ENCODE results near the gene FADS1.

FADS1 gene

GRCh38 chr11:61829806-61830205 lies 13.0 kb upstream of the FADS1 start:
- Histone ChIP-seq H3K9me3 (ENCODE audit: control insufficient read depth, low read length) (no peaks in the 10 kb centered on the region), H3K9ac (ENCODE audit: low read length) (no peak overlapping the region), H3K4me3 (ENCODE audit: low read length) (no peak overlapping the region), H3K27me3 (ENCODE audit: control insufficient read depth, insufficient read depth, low read length) (peaks cover 48% of the 10 kb centered on the region), H3K36me3 (ENCODE audit: control insufficient read depth, insufficient read depth, low read length) (no peaks in the 10 kb centered on the region), H3K4me1 (ENCODE audit: control insufficient read depth, insufficient read depth, low read length) (no peaks in the 10 kb centered on the region)

DNA sequence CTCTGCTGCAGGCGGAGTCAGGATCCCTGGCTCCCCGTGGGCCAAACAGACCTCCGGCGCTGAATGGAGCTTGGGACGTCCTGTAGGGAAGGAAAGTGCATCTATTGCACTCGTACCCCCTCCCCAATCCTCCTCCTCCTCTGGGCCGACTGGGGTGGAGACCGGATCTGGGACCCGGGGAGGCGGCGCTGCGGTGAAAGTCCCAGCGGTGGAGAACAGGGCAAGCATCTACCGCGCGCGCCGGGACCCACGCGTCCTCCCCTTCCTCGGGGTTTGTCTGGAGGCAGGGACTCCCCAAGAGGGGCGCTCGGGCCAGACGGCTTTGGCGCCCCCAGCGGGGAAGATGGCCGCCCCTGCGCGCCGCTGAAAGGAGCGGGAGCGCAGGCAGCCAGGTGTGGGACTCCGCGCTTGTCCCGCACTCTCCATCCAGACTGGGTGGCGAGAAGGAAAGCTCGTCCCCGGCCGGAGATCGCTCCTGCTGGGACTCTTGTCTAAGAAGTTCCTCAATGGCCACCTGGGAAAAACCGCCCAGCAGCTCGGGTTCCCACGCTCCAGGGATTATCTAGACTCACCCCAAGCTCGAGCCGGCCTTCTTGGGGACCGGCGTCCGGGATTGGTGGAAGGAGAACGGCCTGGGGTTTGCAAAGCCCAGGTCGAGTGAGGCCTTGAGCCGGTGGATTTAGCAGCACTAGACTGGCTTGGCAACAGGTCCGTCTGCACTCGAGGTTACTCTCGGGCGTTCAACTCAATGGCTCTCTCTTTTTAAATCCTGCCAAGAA lies 12.0 kb upstream of the FADS1 start:
- no peaks in the 10 kb centered on the region for H3K36me3 ChIP-seq (ENCODE audit: control insufficient read depth, insufficient read depth, low read length)
- no peaks in the 10 kb centered on the region for H3K4me1 ChIP-seq (ENCODE audit: control insufficient read depth, insufficient read depth, low read length)
- peak overlapping the region; percentile 34 for H3K9ac ChIP-seq (ENCODE audit: low read length)
- peaks cover 48% of the 10 kb centered on the region for H3K27me3 ChIP-seq (ENCODE audit: control insufficient read depth, insufficient read depth, low read length)
- no peak overlapping the region for H3K4me3 ChIP-seq (ENCODE audit: low read length)
- H3K9me3 ChIP-seq (ENCODE audit: control insufficient read depth, low read length), result no peaks in the 10 kb centered on the region

GRCh38 chr11:61828379-61828628 lies 11.5 kb upstream of the FADS1 start:
- Histone ChIP-seq H3K9me3 (ENCODE audit: control insufficient read depth, low read length) (no peaks in the 10 kb centered on the region), H3K27me3 (ENCODE audit: control insufficient read depth, insufficient read depth, low read length) (peaks cover 45% of the 10 kb centered on the region), H3K36me3 (ENCODE audit: control insufficient read depth, insufficient read depth, low read length) (no peaks in the 10 kb centered on the region), H3K4me1 (ENCODE audit: control insufficient read depth, insufficient read depth, low read length) (no peaks in the 10 kb centered on the region), H3K4me3 (ENCODE audit: low read length) (no peak overlapping the region), H3K9ac (ENCODE audit: low read length) (peak overlapping the region; percentile 34)

- no peaks in the 10 kb centered on the region for H3K36me3 ChIP-seq (ENCODE audit: control insufficient read depth, insufficient read depth, low read length)
- no peaks in the 10 kb centered on the region for H3K9me3 ChIP-seq (ENCODE audit: control insufficient read depth, low read length)
- peaks cover 45% of the 10 kb centered on the region for H3K27me3 ChIP-seq (ENCODE audit: control insufficient read depth, insufficient read depth, low read length)
- H3K4me3 ChIP-seq (ENCODE audit: low read length), result no peak within 1 kb of the TSS
- H3K4me1 ChIP-seq (ENCODE audit: control insufficient read depth, insufficient read depth, low read length), result no peaks in the 10 kb centered on the region
- peak within 1 kb of the TSS; percentile 34 for H3K9ac ChIP-seq (ENCODE audit: low read length)
These were observed 11.0 kb upstream of the FADS1 start, which contains the start of gene FADS2 for GRCh38 chr11:61827571-61828378. Gene FADS2, plus strand, starts transcription at chr11:61828300. Its CDS starts 91 bp downstream, at chr11:61828391.

GRCh38 chr11:61826930-61827570 lies 10.2 kb upstream of the FADS1 start:
- Histone ChIP-seq H3K4me3 (ENCODE audit: low read length) (no peak overlapping the region), H3K27me3 (ENCODE audit: control insufficient read depth, insufficient read depth, low read length) (peaks cover 45% of the 10 kb centered on the region), H3K36me3 (ENCODE audit: control insufficient read depth, insufficient read depth, low read length) (no peaks in the 10 kb centered on the region), H3K9ac (ENCODE audit: low read length) (peak overlapping the region; percentile 33), H3K9me3 (ENCODE audit: control insufficient read depth, low read length) (no peaks in the 10 kb centered on the region), H3K4me1 (ENCODE audit: control insufficient read depth, insufficient read depth, low read length) (no peaks in the 10 kb centered on the region)

- Histone ChIP-seq H3K9me3 (ENCODE audit: control insufficient read depth, low read length) (no peaks in the 10 kb centered on the region), H3K9ac (ENCODE audit: low read length) (no peak overlapping the region), H3K27me3 (ENCODE audit: control insufficient read depth, insufficient read depth, low read length) (peaks cover 24% of the 10 kb centered on the region), H3K4me3 (ENCODE audit: low read length) (no peak overlapping the region), H3K4me1 (ENCODE audit: control insufficient read depth, insufficient read depth, low read length) (peaks cover 13% of the 10 kb centered on the region), H3K36me3 (ENCODE audit: control insufficient read depth, insufficient read depth, low read length) (no peaks in the 10 kb centered on the region)
These were observed 3.4 kb upstream of the FADS1 start for GRCh38 chr11:61820174-61820573.

DNA sequence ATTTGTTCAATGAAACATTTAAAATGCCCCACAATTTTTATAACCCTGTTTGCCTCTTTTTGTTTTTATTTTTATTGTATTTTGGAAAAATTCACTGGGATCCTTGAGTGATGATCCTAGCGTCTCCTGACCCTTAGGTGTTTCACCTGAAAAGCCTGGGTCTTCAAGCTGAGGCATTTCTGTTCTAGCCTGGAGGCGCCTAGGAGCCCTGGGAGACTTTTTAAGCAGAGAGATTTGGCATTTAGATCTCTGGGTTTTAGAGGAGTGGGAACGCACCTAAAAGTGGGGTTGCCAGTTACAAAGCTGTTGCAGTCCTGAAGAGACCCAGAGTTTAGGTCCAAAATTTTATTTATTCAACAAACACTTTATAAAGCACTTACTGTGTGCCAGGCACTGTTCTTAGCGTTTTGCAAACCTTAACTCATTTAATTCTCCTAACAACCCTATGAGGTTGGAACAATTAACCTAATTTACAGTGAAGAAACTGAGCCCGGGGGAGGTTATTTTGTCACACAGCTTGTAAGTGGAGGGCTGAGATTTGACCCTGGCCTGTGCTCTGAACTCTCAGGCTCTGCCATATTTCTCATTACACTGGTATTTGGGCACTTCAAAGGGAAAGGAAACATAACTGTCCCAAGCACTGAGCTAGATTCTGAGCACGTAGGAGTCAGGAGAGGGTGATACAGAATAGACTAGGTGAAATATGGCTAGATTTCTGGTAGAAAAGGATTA lies 834 bp upstream of the FADS1 start:
- H3K4me1 ChIP-seq (ENCODE audit: control insufficient read depth, insufficient read depth, low read length), result peaks cover 23% of the 10 kb centered on the region
- H3K9ac ChIP-seq (ENCODE audit: low read length), result no peak overlapping the region
- H3K27me3 ChIP-seq (ENCODE audit: control insufficient read depth, insufficient read depth, low read length), result peaks cover 24% of the 10 kb centered on the region
- H3K4me3 ChIP-seq (ENCODE audit: low read length), result no peak overlapping the region
- H3K9me3 ChIP-seq (ENCODE audit: control insufficient read depth, low read length), result no peaks in the 10 kb centered on the region
- H3K36me3 ChIP-seq (ENCODE audit: control insufficient read depth, insufficient read depth, low read length), result no peaks in the 10 kb centered on the region

- Histone ChIP-seq H3K27me3 (ENCODE audit: control insufficient read depth, insufficient read depth, low read length) (peaks cover 24% of the 10 kb centered on the region), H3K9ac (ENCODE audit: low read length) (peak overlapping the region; percentile 73), H3K9me3 (ENCODE audit: control insufficient read depth, low read length) (no peaks in the 10 kb centered on the region), H3K4me1 (ENCODE audit: control insufficient read depth, insufficient read depth, low read length) (peaks cover 23% of the 10 kb centered on the region), H3K4me3 (ENCODE audit: low read length) (peak overlapping the region; percentile 68), H3K36me3 (ENCODE audit: control insufficient read depth, insufficient read depth, low read length) (no peaks in the 10 kb centered on the region)
These were observed 740 bp downstream of the FADS1 start for GRCh38 chr11:61815790-61816735.

- Histone ChIP-seq H3K4me3 (ENCODE audit: low read length) (peak overlapping the region; percentile 68), H3K4me1 (ENCODE audit: control insufficient read depth, insufficient read depth, low read length) (peaks cover 23% of the 10 kb centered on the region), H3K36me3 (ENCODE audit: control insufficient read depth, insufficient read depth, low read length) (no peaks in the 10 kb centered on the region), H3K9ac (ENCODE audit: low read length) (peak overlapping the region; percentile 73), H3K27me3 (ENCODE audit: control insufficient read depth, insufficient read depth, low read length) (peaks cover 24% of the 10 kb centered on the region), H3K9me3 (ENCODE audit: control insufficient read depth, low read length) (no peaks in the 10 kb centered on the region)
These were observed 1.6 kb downstream of the FADS1 start for GRCh38 chr11:61814958-61815789.

- peak overlapping the region; percentile 73 for H3K9ac ChIP-seq (ENCODE audit: low read length)
- no peaks in the 10 kb centered on the region for H3K36me3 ChIP-seq (ENCODE audit: control insufficient read depth, insufficient read depth, low read length)
- H3K4me1 ChIP-seq (ENCODE audit: control insufficient read depth, insufficient read depth, low read length), result peaks cover 23% of the 10 kb centered on the region
- H3K4me3 ChIP-seq (ENCODE audit: low read length), result peak overlapping the region; percentile 68
- no peaks in the 10 kb centered on the region for H3K9me3 ChIP-seq (ENCODE audit: control insufficient read depth, low read length)
- peaks cover 24% of the 10 kb centered on the region for H3K27me3 ChIP-seq (ENCODE audit: control insufficient read depth, insufficient read depth, low read length)
These were observed 2.4 kb downstream of the FADS1 start for GRCh38 chr11:61814247-61814957.

Data from mucosa of stomach (tissue), 1 donor.